IPS-18a (cell line): ENCODE measurements around the gene GABRG3.
"Not testable (repeated sequence)": the region's sequence is repeated elsewhere in the genome, so short reads cannot be mapped to it uniquely, and the experiment has no call there.

Source experiments
- H3K27ac ChIP-seq: one replicate; pipeline ENCODE4 v1.5.1; 2013; ENCODE audit warnings: low read length
- H3K27me3 ChIP-seq: one replicate; pipeline ENCODE4 v1.6.1; 2013; ENCODE audit warnings: mild to moderate bottlenecking, low read length; ENCODE audit not compliant: control insufficient read depth, insufficient read depth
- H3K36me3 ChIP-seq: one replicate; pipeline ENCODE4 v1.6.1; 2013; ENCODE audit warnings: low read depth, low read length; ENCODE audit not compliant: control insufficient read depth
- H3K4me1 ChIP-seq: one replicate; pipeline ENCODE4 v1.6.1; 2013; ENCODE audit warnings: low read depth, low read length; ENCODE audit not compliant: control insufficient read depth
- H3K4me3 ChIP-seq: one replicate; pipeline ENCODE4 v1.5.1; 2013; ENCODE audit warnings: low read length
- H3K9ac ChIP-seq: one replicate; pipeline ENCODE4 v1.6.1; 2013; ENCODE audit warnings: mild to moderate bottlenecking, low read length, moderate library complexity
- H3K9me3 ChIP-seq: one replicate; pipeline ENCODE4 v1.6.1; 2013; ENCODE audit warnings: low read depth, low read length; ENCODE audit not compliant: control insufficient read depth

The GABRG3 gene

DNA sequence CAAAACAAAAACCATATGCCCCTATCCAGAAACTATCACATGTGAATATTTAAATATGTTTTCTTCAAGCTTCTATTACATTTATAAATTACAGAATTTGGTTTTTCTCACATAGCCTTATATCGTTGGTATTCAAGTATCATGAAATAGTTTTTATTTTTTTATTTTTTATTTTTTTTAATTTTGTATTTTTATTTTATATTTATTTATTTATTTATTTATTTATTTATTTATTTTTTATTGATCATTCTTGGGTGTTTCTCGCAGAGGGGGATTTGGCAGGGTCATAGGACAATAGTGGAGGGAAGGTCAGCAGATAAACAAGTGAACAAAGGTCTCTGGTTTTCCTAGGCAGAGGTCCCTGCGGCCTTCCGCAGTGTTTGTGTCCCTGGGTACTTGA is 32.0 kb downstream of the GABRG3 start:
- not testable (repeated sequence) for H3K36me3 ChIP-seq, H3K27ac ChIP-seq, H3K27me3 ChIP-seq, H3K4me1 ChIP-seq, H3K9me3 ChIP-seq, H3K4me3 ChIP-seq, H3K9ac ChIP-seq

DNA sequence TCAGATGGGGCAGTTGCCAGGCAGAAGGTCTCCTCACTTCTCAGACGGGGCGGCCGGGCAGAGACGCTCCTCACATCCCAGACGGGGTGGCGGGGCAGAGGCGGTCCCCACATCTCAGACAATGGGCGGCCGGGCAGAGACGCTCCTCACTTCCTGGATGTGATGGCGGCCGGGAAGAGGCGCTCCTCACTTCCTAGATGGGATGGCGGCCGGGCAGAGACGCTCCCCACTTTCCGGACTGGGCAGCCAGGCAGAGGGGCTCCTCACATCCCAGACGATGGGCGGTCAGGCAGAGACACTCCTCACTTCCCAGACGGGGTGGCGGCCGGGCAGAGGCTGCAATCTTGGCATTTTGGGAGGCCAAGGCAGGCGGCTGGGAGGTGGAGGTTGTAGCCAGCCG is 33.2 kb downstream of the GABRG3 start:
- not testable (repeated sequence) for H3K27me3 ChIP-seq, H3K4me1 ChIP-seq, H3K9me3 ChIP-seq, H3K27ac ChIP-seq, H3K36me3 ChIP-seq, H3K4me3 ChIP-seq, H3K9ac ChIP-seq

GRCh38 chr15:27017168-27017809 is 46.3 kb downstream of the GABRG3 start:
- H3K4me3 ChIP-seq: no peak overlapping the region
- no peaks in the 10 kb centered on the region for H3K4me1 ChIP-seq
- H3K9ac ChIP-seq: no peak overlapping the region
- H3K36me3 ChIP-seq: no peaks in the 10 kb centered on the region
- no peaks in the 10 kb centered on the region for H3K9me3 ChIP-seq
- H3K27me3 ChIP-seq: no peaks in the 10 kb centered on the region
- H3K27ac ChIP-seq: no peak overlapping the region

GRCh38 chr15:27019687-27020086 is 48.7 kb downstream of the GABRG3 start:
- Histone ChIP-seq H3K27ac (no peak overlapping the region), H3K36me3 (no peaks in the 10 kb centered on the region), H3K4me3 (no peak overlapping the region), H3K27me3 (no peaks in the 10 kb centered on the region), H3K9me3 (no peaks in the 10 kb centered on the region), H3K9ac (no peak overlapping the region), H3K4me1 (no peaks in the 10 kb centered on the region)

GRCh38 chr15:27025481-27025966 is 54.5 kb downstream of the GABRG3 start:
- Histone ChIP-seq H3K36me3 (no peaks in the 10 kb centered on the region), H3K9me3 (no peaks in the 10 kb centered on the region), H3K27ac (no peak overlapping the region), H3K9ac (no peak overlapping the region), H3K27me3 (no peaks in the 10 kb centered on the region), H3K4me3 (no peak overlapping the region), H3K4me1 (peaks cover 14% of the 10 kb centered on the region)

GRCh38 chr15:27027229-27027628 is 56.2 kb downstream of the GABRG3 start:
- H3K4me3 ChIP-seq: no peak overlapping the region
- no peaks in the 10 kb centered on the region for H3K27me3 ChIP-seq
- H3K4me1 ChIP-seq: peaks cover 14% of the 10 kb centered on the region
- H3K9me3 ChIP-seq: no peaks in the 10 kb centered on the region
- no peaks in the 10 kb centered on the region for H3K36me3 ChIP-seq
- no peak overlapping the region for H3K27ac ChIP-seq
- no peak overlapping the region for H3K9ac ChIP-seq

DNA sequence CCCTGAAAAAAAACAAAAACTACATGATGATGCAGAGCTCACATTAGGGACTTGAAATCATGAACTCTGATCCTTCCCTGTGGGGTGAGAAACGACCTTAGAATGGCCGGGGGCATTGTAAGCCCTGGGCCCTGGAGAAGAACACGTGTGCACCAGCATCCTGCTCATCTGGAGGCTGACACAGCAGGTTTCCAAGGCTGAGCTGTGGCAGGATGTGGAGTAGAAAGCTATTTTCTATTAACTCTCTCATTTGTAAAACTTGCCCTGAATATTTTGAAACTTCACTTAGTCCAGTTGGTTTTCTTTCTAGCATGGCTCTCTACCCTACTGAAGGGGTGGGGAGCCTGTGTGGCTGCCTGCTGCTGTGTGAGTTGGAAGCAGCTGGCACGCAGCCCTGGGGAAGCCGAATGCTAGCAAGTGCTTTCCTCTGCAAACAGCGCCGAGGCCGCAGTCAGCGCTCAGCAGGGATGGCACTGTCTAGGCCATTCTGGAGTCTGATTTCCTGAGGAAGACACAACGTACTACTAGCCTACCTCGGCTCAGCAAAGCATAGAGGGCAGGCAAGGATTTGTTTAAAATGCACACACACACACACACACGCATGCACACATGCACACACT is 58.0 kb downstream of the GABRG3 start:
- no peaks in the 10 kb centered on the region for H3K9me3 ChIP-seq
- H3K4me1 ChIP-seq: peaks cover 14% of the 10 kb centered on the region
- H3K9ac ChIP-seq: no peak overlapping the region
- H3K27me3 ChIP-seq: no peaks in the 10 kb centered on the region
- H3K27ac ChIP-seq: no peak overlapping the region
- H3K4me3 ChIP-seq: no peak overlapping the region
- no peaks in the 10 kb centered on the region for H3K36me3 ChIP-seq

DNA sequence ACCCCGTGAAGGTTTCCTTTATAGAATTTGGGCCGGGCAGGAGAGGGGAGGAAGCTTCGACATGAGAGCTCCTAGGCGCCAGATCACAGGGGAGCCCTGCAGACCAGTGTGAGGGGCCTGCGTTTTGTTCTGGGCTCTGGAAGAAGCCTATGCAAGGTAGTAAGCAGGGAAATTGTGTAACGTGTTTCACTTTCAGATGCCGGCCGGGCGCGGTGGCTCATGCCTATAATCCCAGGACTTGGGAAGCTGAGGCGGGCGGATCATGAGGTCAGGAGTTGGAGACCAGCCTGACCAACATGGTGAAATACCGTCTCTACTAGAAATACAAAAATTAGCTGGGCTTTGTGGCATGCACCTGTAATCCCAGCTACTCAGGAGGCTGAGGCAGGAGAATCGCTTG is 65.2 kb downstream of the GABRG3 start:
- Histone ChIP-seq H3K4me3 (no peak overlapping the region), H3K27ac (no peak overlapping the region), H3K9me3 (no peaks in the 10 kb centered on the region)

DNA sequence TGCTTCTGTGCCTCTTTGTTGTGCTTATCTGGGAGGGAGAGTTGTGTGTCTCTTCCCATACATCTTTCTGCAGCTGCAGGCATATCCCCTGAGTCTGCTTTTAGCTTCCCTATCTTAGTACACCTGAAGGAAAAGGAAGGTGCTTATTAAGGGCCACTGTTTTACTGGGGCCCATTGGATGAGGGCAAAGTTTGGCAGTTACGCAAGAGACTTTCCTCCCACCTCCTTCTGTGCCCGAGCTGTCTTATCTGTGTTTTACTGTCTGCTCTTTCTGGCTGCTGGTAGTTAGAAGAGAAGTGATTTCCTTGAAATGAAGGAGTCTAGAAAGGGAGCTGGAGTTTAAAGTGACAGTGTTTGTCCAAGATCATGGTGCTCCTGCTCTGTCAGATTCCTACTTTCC is 66.5 kb downstream of the GABRG3 start:
- H3K36me3 ChIP-seq: no peaks in the 10 kb centered on the region
- no peaks in the 10 kb centered on the region for H3K27me3 ChIP-seq
- H3K9ac ChIP-seq: no peak overlapping the region
- H3K4me1 ChIP-seq: no peaks in the 10 kb centered on the region
- H3K27ac ChIP-seq: no peak overlapping the region
- H3K4me3 ChIP-seq: no peak overlapping the region
- no peaks in the 10 kb centered on the region for H3K9me3 ChIP-seq

More for the DNA sequence above, 65.2 kb downstream of the GABRG3 start:
- Histone ChIP-seq H3K9ac (no peak overlapping the region), H3K4me1 (no peaks in the 10 kb centered on the region), H3K36me3 (no peaks in the 10 kb centered on the region), H3K27me3 (no peaks in the 10 kb centered on the region)

- Histone ChIP-seq H3K4me1 (no peaks in the 10 kb centered on the region), H3K9ac (no peak overlapping the region), H3K36me3 (no peaks in the 10 kb centered on the region), H3K27ac (no peak overlapping the region), H3K9me3 (no peaks in the 10 kb centered on the region), H3K4me3 (no peak overlapping the region), H3K27me3 (no peaks in the 10 kb centered on the region)
Observed at GRCh38 chr15:27039152-27039551, 68.2 kb downstream of the GABRG3 start.

- Histone ChIP-seq H3K4me3 (no peak overlapping the region), H3K27ac (no peak overlapping the region), H3K4me1 (no peaks in the 10 kb centered on the region), H3K27me3 (no peaks in the 10 kb centered on the region), H3K36me3 (no peaks in the 10 kb centered on the region), H3K9me3 (no peaks in the 10 kb centered on the region), H3K9ac (no peak overlapping the region)
Observed at GRCh38 chr15:27042230-27042629, 71.2 kb downstream of the GABRG3 start.

- Histone ChIP-seq H3K9me3 (no peaks in the 10 kb centered on the region), H3K36me3 (no peaks in the 10 kb centered on the region), H3K4me1 (no peaks in the 10 kb centered on the region), H3K27ac (no peak overlapping the region), H3K27me3 (no peaks in the 10 kb centered on the region), H3K9ac (no peak overlapping the region), H3K4me3 (no peak overlapping the region)
Observed at GRCh38 chr15:27042646-27043045, 71.7 kb downstream of the GABRG3 start.
